PFSK-1 (cell line): ENCODE data around the gene DSP.

Source experiments
- FOXP2 ChIP-seq: optimal IDR thresholded peaks from 2 replicates; pipeline ENCODE3; 2011; ENCODE audit warnings: borderline replicate concordance, control low read depth, inconsistent platforms; ENCODE audit not compliant: insufficient read depth; ENCODE audit errors: extremely low read length, extremely low read depth
- POLR2AphosphoS5 ChIP-seq: IDR thresholded peaks from 2 replicates; pipeline ENCODE4 v1.6.1; 2012; ENCODE audit warnings: low read depth, mild to moderate bottlenecking, control low read depth, low read length, moderate library complexity
- REST ChIP-seq, 2 experiments: IDR thresholded peaks; 2 replicates each; pipeline versions ENCODE4 v1.6.1 to v1.8.0; 2011 to 2012; ENCODE audit warnings: low read depth in 2 of 2, low read length in 2 of 2, control low read depth in 1 of 2, inconsistent platforms in 1 of 2, mild to moderate bottlenecking in 1 of 2, moderate library complexity in 1 of 2; ENCODE audit not compliant: insufficient read depth in 1 of 2
- SIN3A ChIP-seq: IDR thresholded peaks from 2 replicates; pipeline ENCODE4 v1.6.1; 2012; ENCODE audit warnings: mild to moderate bottlenecking, low read length, moderate library complexity, borderline replicate concordance; ENCODE audit not compliant: insufficient read depth
- TAF1 ChIP-seq: IDR thresholded peaks from 2 replicates; pipeline ENCODE4 v1.6.1; 2012; ENCODE audit warnings: low read length, control low read depth, borderline replicate concordance; ENCODE audit not compliant: insufficient read depth

Gene DSP

GRCh38 chr6:7591770-7592169, 50.3 kb downstream of the DSP start:
- TF ChIP-seq FOXP2 (no peak), SIN3A (no peak), TAF1 (no peak), POLR2AphosphoS5 (no peak), REST (IDR thresholded peaks at IDR 0.05; ENCODE audit: insufficient read depth in 1 of 2, low read depth in 2 of 2, low read length in 2 of 2) (no peak)

GRCh38 chr6:7593229-7593628, 51.8 kb downstream of the DSP start:
- no peak for TF ChIP-seq FOXP2

- TF ChIP-seq REST (IDR thresholded peaks at IDR 0.05; ENCODE audit: insufficient read depth in 1 of 2, low read depth in 2 of 2, low read length in 2 of 2) (no peak), SIN3A (no peak), TAF1 (no peak), FOXP2 (no peak), POLR2AphosphoS5 (no peak)
Measured at GRCh38 chr6:7594579-7595125, 53.2 kb downstream of the DSP start.

GRCh38 chr6:7604003-7604402, 62.5 kb downstream of the DSP start:
- TF ChIP-seq SIN3A (no peak), TAF1 (no peak), REST (IDR thresholded peaks at IDR 0.05; ENCODE audit: insufficient read depth in 1 of 2, low read depth in 2 of 2, low read length in 2 of 2) (no peak), POLR2AphosphoS5 (no peak), FOXP2 (no peak)

- TF ChIP-seq POLR2AphosphoS5 (no peak), FOXP2 (no peak), SIN3A (no peak), TAF1 (no peak), REST (IDR thresholded peaks at IDR 0.05; ENCODE audit: insufficient read depth in 1 of 2, low read depth in 2 of 2, low read length in 2 of 2) (no peak)
Measured at GRCh38 chr6:7604506-7604905, 63.0 kb downstream of the DSP start.
